GM19438 (cell line): ENCODE data around the gene CNNM2.
"Not testable (repeated sequence)": the region's sequence is repeated elsewhere in the genome, so short reads cannot be mapped to it uniquely, and the experiment has no call there.

Experiments
- ATAC-seq: cut with Tn5 transposase; IDR thresholded peaks from one replicate; pipeline ENCODE4 v1.9.1; 2021; ENCODE audit warnings: low read depth; ENCODE audit not compliant: unreplicated experiment

Gene CNNM2

GRCh38 chr10:102964713-102965112 is 46.6 kb downstream of the CNNM2 start:
- ATAC-seq: no peak

GRCh38 chr10:102965311-102965851 is 47.3 kb downstream of the CNNM2 start:
- ATAC-seq: no peak

- ATAC-seq: no peak
Measured at GRCh38 chr10:102967123-102967522, 49.0 kb downstream of the CNNM2 start.

- no peak for ATAC-seq
Measured at GRCh38 chr10:102970562-102971340, 52.7 kb downstream of the CNNM2 start.

- ATAC-seq: no peak
Measured at GRCh38 chr10:102975483-102976379, 57.6 kb downstream of the CNNM2 start.

GRCh38 chr10:102976380-102976726 is 58.3 kb downstream of the CNNM2 start:
- ATAC-seq: not testable (repeated sequence)

GRCh38 chr10:102982296-102982695 is 64.2 kb downstream of the CNNM2 start:
- ATAC-seq: no peak

GRCh38 chr10:102984086-102984485 is 66.0 kb downstream of the CNNM2 start:
- no peak for ATAC-seq

- no peak for ATAC-seq
Measured at GRCh38 chr10:102985811-102986210, 67.7 kb downstream of the CNNM2 start.

GRCh38 chr10:102988404-102989314 is 70.6 kb downstream of the CNNM2 start:
- no peak for ATAC-seq

- ATAC-seq: no peak
Measured at GRCh38 chr10:102994531-102995295, 76.6 kb downstream of the CNNM2 start.

GRCh38 chr10:102996876-102997275 is 78.8 kb downstream of the CNNM2 start:
- no peak for ATAC-seq

GRCh38 chr10:102997998-102998397 is 79.9 kb downstream of the CNNM2 start:
- ATAC-seq: no peak

- no peak for ATAC-seq
Measured at GRCh38 chr10:102998399-102998907, 80.4 kb downstream of the CNNM2 start.

- not testable (repeated sequence) for ATAC-seq
Measured at GRCh38 chr10:103000050-103000449, 82.0 kb downstream of the CNNM2 start.

- ATAC-seq: no peak
Measured at GRCh38 chr10:103007017-103007416, 88.9 kb downstream of the CNNM2 start.

- ATAC-seq: no peak
Measured at GRCh38 chr10:103013416-103013815, 95.3 kb downstream of the CNNM2 start.

GRCh38 chr10:103019425-103019824 is 101.3 kb downstream of the CNNM2 start:
- no peak for ATAC-seq

- ATAC-seq: no peak
Measured at GRCh38 chr10:103021150-103021899, 103.2 kb downstream of the CNNM2 start.
